Suppressor macrophage treated with lipopolysaccharide for 1 hour (primary cell): ENCODE data around the gene C19orf25.

ENCODE experiments used
- DNase-seq, 3 donors: peaks; one replicate each; pipeline ENCODE4 v3.0.0-alpha.2; 2020 to 2022

Gene C19orf25

DNA sequence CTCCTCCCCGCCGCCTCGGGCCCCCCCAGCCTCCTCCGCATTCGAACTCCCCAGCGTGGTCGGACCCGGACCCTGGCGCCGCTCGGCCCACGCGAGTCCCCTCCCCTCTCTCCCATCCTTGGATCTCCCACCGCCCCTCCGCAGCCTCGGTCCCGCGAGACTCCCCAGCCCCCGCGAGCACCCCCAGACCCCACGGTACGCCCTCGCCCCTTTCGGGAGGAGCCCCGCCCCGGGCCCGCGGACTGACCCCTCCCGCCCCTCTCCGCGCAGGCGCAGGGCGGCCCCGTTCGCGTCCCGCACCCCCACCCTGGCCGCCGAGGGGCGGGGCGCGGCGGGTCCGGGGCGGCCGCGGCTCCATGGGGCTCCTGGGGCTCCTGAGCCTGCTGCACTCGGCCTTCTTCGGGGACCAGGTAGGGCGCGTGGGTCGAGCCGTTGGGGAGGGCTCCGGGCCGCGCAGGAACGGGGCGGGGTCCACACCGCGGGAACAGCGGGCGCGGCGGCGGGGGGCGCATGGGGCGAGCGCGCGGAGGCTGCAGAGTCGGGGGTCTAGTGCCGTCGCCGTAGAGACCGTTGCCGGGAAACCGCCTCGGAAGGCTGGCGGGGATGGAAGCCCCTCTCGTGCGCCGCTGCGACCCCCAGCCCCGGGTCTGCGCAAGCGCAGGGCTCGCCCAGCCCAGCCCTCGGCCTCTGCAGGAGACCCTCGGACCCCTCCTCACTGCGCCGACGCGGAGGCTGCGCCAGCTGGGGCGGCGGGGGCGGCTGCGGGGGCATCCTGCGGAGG is 32.9 kb downstream of the C19orf25 start:
- no peak for DNase-seq

DNA sequence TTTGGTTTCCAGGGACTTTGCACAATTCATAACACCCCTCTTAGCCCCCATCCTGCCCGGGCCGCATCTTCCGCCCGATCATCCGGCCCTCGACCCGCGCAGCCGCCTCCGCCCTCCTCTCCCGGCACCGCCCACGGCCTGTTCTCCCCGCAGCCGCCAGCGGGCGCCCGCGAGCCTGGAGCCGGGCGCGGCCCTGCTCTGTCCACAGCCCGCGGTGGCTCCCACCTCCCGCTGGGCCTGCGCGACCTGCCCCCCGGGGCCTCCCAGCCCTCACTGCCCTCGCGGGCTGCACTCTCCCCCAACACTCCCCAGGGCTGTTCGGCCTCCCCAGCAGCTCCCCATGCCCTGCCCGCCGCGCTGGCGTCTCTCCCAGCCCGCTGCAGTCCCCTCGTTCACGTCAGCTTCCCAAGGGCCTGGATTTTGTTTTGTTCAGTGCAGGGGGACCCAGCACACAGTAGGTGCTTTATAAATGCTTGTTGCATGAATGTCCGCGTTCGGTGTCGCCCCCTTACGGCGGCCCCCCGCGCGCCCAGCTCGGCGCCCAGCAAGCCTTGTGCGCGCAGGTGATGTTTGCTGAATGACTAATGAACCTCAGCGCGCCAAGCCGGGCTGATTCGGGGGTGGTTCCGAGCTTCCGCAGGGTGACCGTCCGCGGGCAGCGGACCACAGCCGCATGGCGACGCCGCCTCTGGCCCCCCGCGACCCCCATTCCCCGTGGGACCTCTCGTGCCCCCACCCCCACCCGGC is 33.7 kb downstream of the C19orf25 start:
- peak; percentile 79 to 91 (median 87) for DNase-seq

DNA sequence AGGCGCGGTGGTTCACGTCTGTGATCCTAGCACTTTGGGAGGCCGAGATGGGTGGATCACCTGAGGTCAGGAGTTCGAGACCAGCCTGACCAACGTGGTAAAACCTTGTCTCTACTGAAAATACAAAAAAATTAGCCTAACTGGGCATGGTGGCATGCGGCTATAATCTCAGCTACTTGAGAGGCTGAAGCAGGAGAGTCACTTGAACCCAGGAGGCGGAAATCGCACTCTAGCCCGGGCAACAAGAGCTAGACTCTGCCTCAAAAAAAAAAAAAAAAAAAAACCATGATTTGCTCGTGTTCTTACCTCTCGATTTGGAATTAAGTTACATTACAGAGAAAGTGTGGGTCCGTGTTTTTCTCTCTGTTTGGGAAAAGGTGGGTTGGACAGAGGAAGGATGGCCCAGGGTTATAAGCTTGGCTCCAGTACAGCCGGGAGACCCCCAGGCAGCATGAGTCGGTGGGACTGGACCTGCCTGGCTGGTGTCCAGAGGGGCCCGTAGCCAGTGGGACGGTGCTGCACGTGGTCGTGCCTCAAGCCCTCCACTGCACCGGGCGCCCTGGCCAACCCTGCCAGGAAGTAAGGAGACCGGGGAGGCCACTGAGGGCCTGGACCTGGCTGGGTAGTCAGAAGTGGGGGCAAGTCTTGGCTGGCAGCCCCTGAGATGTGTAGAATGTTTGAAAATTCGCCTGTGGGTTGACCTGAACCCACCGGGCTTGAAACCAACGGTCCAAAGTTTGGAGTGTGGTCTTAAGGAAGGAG is 37.2 kb downstream of the C19orf25 start:
- no peak for DNase-seq

DNA sequence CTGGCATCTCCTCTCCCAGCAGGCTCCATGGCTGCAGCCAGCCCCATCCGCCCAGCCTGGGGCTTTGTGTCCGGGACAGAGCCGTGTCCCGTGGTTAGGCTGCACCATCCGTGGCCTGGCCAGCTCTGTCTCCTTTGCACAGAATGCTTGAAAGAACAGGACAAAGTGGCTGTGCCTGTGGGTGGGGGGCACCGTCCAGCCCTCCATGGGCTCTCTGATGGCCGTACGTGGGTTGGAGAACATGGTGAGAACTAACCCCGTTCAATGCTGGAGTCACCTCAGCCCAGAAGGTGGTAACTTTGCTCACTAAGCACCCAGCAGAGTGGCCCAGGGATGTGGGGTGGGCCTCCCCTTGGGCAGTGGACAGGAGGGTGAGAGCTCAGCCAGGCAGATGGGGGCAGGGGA is 38.0 kb downstream of the C19orf25 start:
- no peak for DNase-seq

DNA sequence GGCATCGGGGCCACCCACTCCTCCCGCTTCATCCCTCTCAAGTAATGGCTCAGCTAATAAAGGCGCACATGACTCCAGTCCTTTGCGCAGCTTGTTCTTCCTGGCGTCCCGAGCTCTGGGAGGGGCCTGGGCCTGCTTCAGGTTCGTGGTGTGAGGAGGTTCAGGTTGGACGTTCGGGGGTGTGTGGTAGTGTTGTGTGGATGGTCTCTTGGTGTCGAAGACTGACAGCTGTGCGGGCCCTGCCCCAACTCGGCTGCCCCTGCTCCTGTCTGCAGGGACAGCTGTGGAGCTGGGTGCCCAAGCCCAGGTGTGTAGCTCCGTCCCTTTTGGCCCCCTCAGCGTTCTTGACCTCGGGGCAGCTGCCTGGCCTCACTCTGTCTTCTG is 38.6 kb downstream of the C19orf25 start:
- no peak for DNase-seq

- peak in 2 of 3 donors; percentile 26 to 38 for DNase-seq
Measured at GRCh38 chr19:1439525-1440417, 39.2 kb downstream of the C19orf25 start.

- no peak for DNase-seq
Measured at GRCh38 chr19:1438933-1439354, 40.1 kb downstream of the C19orf25 start.

DNA sequence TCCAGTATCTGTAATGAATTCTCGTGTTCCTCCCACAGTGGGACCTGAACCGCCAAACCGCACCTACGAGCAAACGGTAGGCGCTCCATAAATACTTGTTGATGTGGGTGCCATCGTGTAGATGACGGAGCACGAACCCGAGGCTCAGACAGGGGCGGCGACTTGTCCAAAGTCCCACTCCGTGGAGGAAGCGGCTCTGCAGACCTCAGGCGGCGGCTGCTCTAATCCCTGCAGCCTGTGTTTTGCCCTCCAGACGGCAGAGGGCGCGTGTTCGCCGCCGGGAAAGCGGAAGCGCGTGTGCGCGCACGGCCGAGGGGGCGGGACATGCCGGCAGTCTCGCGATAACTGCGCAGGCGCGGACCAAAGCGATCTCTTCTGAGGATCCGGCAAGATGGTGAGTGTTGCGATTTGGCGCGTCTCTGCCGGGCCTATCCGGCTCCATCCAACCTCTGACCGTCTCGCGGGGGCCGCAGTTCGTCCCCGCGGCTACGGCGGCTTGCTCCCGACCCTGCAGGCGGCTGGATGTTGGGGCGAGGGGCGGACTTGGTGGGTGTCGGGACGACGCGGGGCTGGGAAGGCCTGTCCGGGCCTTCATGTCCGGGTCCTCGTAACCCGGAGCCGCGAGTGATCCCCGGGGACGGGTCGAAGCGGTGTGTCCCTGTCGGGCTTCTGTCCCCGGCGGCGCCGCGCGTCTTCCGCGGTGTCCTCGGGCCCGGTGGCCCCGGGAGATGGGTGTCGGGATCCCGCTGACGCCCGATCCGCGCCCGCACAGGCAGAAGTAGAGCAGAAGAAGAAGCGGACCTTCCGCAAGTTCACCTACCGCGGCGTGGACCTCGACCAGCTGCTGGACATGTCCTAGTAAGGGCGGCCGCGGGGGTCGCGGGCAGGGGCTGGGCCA is 40.7 kb downstream of the C19orf25 start, which contains the start of gene RPS15:
RPS15 (plus strand) TSS at position 362 of the 898 bp plus-strand sequence; CDS start at position 392, 30 bp downstream.
- peak; percentile 97 to 99 (median 98) for DNase-seq

DNA sequence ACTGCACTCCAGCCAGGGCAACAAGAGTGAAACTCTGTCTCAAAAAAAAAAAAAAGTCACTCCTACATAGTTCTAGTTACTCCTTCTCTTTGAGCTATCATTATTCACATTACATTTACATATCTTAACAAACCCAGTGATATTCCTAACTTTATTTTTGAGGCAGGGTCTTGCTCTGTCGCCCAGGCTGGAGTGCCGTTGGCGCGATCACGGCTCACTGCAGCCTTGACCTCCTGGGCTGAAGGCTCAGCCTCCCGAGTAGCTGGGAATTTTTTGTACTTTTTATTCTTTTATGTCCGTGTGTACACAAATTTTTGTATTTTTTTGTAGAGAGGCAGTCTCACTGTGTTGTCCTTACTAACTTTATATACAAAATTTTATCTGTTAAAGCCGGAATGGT is 41.4 kb downstream of the C19orf25 start:
- DNase-seq: no peak

GRCh38 chr19:1435378-1435989 is 43.5 kb downstream of the C19orf25 start:
- DNase-seq: no peak

DNA sequence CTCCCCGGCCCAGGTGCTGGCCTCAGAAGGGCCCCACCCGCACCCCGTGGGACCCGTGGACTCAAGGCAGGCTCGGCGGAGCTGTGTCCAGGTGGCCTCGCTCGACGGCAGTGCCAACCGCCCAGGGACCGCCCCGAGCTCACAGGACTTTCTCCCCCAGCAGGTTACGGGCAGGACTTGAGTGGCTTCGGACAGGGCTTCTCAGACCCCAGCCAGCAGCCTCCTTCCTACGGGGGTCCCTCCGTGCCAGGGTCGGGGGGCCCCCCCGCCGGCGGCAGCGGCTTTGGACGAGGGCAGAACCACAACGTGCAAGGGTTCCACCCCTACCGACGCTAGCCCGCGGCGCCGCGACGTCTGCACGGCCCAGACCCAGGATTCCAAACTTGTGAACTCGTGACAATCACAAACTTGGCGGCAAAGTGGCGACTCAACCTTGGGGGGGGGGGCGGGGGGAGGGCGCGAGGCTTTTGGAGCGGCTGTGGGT is 44.4 kb downstream of the C19orf25 start:
- no peak for DNase-seq

- DNase-seq: no peak
Measured at GRCh38 chr19:1434040-1434366, 45.0 kb downstream of the C19orf25 start.

DNA sequence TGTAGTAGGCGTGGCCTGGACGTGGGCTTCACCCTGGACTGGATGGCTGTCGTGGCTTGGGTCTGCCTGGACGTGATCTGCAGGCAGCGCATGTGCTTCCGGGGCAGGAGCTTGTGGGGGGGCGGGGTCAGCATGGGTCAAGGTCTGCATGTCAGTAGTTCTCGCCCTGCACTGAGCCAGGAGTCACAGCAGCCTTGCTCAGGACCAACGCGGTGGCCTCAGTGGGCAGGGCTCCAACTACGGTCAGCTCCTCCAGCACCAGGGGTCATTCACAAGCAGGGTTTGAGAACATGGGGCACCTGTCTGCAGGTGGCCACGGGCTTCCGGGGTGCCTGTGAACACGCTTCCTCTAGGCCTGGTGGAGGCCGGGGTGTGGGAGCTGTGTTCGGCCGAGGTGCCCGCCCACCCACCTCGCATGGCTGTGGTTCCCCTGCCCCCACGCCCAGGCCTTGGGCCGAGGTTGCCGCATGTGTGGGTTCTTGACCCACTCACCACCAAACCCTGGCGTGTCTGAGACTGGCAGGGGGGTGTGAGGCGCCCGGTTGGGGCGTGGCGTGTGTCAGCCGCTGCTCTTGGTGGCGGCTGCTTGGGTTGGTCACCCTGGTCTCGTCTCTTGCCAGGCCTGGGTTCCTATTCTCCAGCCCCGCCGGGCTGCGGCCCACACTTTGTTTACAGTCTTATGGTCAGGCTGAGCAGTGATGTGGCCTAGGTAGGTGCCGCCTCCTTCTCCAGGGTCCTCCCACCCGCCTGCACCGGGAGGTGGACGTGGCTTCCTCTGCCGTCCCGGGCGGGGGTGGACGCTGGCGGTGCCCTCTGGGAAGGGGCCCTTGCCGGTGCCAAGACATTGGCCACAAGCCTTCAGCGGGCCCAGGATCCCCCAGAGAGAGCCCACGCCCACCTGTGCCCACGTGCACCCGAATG is 45.6 kb downstream of the C19orf25 start:
- DNase-seq: no peak

DNA sequence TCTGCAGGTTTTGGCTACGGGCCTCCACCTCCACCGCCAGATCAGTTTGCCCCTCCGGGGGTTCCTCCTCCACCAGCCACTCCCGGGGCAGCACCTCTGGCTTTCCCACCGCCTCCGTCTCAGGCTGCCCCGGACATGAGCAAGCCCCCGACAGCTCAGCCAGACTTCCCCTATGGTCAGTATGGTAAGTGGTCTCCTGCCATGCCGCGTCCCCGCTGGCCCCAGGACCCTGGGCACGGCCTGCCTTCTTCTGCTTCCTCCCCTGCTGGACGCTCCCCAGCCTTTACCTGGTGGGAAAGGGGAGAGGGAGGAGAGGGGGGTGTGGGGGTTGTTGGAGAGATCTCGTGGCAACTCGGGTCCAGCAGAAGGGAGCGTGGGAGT is 46.5 kb downstream of the C19orf25 start:
- no peak for DNase-seq

- DNase-seq: no peak
Measured at GRCh38 chr19:1431759-1432506, 47.1 kb downstream of the C19orf25 start.

GRCh38 chr19:1430246-1430645 is 48.8 kb downstream of the C19orf25 start:
- DNase-seq: no peak

GRCh38 chr19:1429750-1430149 is 49.3 kb downstream of the C19orf25 start:
- DNase-seq: no peak

DNA sequence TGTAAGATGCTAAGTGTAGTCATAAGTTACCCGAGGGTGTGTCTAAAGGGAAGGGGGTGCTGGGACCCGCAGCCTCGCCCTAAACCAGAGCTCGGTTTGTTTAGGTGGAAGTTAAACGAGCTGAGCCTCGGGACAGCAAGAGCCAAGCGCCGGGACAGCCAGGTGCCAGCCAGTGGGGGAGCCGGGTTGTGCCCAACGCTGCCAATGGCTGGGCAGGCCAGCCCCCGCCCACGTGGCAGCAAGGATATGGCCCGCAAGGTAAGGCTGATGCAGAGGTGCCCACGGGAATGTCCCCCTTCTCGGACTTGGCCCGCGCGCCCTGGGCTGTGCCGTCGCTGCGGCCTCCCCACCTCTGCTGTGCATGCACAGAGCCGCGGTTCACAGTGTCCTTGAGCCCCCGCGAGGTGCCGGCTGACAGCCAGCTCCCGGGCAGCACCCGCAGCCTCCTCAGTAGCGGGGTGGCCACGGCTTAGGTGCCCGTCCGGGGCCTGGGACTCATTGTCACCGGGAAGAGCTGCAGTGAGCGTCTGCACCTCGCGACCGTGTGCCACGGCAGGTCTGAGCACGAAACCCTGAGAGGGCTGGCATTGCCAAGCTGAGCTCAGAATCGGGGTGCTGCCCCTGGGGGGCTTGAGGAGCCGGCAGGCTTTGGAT is 50.1 kb downstream of the C19orf25 start:
- DNase-seq: no peak
